CD4-positive, alpha-beta T cell treated with Interleukin-1 beta for 1 hour (primary cell): ENCODE measurements around the gene ACVR1.

Experiments used
- DNase-seq, 2 donors: peaks; one replicate each; pipeline ENCODE4 v3.0.0-alpha.2; 2020 to 2022

ACVR1 gene

GRCh38 chr2:157876066-157876785 lies at the start of gene ACVR1:
ACVR1 (minus strand) TSS chr2:157876330; CDS start chr2:157799493, 76,837 bp downstream.
- peak; percentile 85 for DNase-seq

DNA sequence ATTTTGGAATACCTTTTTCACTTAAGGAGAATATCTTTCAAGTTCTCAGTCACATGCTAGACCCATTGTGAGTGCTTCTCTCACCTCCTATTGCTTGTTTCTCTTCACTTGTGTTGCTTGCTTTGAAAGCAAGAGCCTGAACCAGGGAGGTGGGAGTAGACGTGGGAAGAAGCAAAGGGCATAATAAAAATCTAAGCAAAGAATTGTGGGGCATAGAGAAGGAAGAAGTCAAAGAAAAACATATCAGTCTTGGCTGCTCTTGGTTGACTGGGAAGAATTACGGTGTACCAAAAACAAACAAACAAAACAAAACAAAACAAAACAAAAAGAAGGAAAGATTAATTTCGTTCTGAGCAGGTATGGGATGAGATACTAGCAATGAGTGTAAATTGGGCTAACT lies 48.9 kb upstream of the ACVR1 start:
- DNase-seq, result no peak

DNA sequence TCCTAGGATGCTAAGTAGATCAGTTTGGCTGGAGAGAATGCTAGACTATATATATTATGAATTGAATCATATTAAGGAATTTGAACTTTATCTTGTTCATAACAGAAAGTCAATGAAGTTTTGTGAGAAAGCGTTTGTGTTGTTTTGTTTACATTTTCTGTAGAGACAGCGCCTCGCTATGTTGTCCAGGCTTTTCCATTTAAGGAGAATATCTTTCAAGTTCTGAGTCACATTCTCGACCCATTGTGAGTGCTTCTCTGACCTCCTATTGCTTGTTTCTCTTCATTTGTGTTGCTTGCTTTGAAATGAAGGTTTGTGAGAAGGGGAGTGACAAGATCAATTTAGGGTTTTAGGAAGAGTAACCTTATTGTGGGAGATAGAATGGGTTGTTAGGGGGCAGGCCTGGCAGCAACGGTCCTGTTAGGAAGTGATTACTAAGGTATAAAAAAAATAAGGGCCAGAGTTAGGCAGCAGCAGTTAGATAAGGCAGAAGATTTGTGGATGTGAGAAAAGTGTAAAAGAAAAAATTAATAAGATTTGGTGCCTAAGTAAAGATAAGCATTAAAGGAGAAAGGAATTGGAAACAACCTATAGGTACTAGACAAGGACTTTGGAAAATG lies 47.6 kb upstream of the ACVR1 start:
- no peak for DNase-seq

DNA sequence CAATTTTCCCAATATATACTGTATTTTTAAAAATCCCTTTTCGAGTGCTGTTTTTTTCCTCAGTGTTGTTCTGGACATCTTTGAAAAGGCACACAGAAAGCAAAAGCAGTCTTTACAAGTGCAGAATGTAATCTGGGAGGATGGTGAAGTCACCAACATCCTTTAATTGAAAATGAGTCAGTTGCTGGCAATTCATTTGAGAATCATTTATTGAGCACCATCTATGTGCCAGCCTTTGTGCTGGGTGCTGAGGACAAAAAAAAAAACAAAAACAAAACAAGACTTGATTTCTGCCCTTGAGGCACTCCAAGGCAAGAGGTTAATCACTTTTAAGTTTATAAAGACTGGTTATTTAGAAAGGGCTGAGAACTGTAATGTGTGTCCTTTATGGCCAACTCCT lies 46.7 kb upstream of the ACVR1 start:
- DNase-seq, result no peak

- DNase-seq, result no peak
These were observed 46.2 kb upstream of the ACVR1 start for GRCh38 chr2:157922336-157922735.

DNA sequence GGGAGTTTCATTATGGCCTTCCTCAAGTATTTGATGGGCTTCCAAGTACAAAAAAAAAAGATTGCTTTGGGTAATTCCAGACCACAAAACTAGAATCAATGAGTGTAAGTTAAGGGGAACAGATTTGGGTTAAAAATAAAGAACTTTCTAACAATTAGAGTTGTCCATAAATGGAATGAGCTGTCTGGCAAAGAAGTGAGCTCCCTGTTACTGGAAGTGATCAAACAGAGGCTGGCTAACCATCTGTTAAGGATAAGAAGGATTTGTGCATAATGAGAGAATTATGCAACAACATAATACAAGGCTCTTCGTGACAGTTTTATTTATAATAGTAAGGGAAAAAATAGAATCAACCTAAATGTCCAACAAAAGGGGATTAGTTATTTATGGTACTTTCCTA lies 44.6 kb upstream of the ACVR1 start:
- no peak for DNase-seq

GRCh38 chr2:157919181-157919580 lies 43.1 kb upstream of the ACVR1 start:
- no peak for DNase-seq

DNA sequence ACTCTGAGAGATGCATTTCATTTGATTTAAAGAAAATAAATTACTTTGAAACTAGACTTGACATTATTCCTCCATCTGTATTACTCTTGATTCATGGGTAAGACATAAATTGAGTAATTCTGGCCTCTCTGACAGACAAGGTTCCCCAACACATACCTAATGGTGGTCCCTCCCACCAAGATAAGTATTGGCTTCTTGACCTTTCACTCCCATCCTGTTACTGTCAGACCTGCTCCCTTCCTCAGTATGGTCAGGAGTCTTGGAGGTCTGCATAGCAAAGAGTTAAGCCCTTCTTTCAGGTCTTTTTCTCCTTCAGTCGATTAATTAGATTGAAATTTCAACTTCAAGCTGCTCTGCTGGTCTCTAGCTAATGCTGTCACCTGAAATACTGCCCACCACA lies 42.2 kb upstream of the ACVR1 start:
- no peak for DNase-seq

DNA sequence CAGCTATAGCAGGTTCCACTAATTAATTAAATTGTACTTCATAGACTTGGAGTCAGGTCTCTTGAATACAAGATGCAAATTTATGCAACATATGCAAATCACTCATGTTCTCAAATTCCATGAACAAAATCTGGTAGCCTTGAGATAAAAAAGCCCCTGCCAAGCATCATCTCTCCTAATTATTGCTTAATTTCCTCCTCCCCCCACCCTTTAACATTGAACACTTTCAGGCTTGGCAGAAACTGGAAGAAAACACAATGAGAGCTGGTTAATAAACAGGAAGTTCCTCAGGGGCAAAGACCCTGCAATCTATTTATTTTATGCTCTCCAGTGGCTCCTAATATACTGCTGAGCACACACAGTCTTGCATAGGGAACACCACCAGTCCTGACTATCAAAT lies 35.6 kb upstream of the ACVR1 start:
- DNase-seq, result no peak

DNA sequence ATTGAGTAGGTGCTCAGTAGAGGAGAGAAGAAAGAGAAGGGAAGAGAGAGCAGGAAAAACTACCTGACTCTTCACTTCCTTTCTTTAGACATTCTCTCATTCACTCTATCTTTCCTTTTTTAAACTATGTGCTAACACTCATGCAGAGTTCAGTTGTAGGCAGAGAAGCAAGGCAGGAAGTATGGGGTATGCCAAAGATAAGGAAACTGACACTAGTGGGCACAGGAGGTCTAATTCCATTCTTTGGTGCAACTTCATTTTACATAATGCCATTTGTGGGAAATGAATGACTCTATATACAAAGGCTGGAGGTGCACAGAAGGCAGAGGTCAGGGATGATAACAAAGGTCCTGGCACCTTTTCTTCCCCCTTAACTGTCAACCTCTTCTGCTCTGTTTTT lies 35.1 kb upstream of the ACVR1 start:
- DNase-seq, result no peak

- DNase-seq, result no peak
These were observed 29.0 kb upstream of the ACVR1 start for GRCh38 chr2:157905092-157905491.

- DNase-seq, result no peak
These were observed 27.5 kb upstream of the ACVR1 start for GRCh38 chr2:157903626-157904025.

DNA sequence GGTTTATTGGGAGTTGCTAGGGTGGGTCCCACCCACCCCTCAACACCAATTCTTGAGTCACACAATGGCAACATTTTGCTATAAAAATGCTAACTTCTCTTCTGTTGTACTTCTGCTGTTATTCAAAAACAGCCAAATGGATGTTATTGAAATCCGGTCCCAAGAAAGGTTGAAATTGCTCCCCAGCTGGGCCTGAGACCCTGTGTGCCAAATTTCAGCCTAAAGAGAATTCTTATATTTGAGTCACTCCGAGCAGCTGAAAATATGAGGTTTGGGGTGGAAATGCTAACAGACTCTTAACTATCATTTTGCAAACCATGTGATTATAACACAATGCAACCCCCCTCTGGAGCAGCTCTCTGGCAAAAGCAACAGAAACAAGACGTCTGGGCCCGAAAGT lies 27.0 kb upstream of the ACVR1 start:
- DNase-seq, result no peak

GRCh38 chr2:157902692-157903091 lies 26.6 kb upstream of the ACVR1 start:
- DNase-seq, result no peak

GRCh38 chr2:157901325-157901724 lies 25.2 kb upstream of the ACVR1 start:
- DNase-seq, result peak in 1 of 2 donors; percentile 34

GRCh38 chr2:157900684-157901083 lies 24.6 kb upstream of the ACVR1 start:
- DNase-seq, result no peak

- peak in 1 of 2 donors; percentile 11 for DNase-seq
These were observed 24.1 kb upstream of the ACVR1 start for GRCh38 chr2:157900203-157900602.

- peak in 1 of 2 donors; percentile 10 for DNase-seq
These were observed 23.2 kb upstream of the ACVR1 start for GRCh38 chr2:157899125-157899839.

GRCh38 chr2:157898591-157898996 lies 22.5 kb upstream of the ACVR1 start:
- peak; percentile 38 to 47 for DNase-seq

DNA sequence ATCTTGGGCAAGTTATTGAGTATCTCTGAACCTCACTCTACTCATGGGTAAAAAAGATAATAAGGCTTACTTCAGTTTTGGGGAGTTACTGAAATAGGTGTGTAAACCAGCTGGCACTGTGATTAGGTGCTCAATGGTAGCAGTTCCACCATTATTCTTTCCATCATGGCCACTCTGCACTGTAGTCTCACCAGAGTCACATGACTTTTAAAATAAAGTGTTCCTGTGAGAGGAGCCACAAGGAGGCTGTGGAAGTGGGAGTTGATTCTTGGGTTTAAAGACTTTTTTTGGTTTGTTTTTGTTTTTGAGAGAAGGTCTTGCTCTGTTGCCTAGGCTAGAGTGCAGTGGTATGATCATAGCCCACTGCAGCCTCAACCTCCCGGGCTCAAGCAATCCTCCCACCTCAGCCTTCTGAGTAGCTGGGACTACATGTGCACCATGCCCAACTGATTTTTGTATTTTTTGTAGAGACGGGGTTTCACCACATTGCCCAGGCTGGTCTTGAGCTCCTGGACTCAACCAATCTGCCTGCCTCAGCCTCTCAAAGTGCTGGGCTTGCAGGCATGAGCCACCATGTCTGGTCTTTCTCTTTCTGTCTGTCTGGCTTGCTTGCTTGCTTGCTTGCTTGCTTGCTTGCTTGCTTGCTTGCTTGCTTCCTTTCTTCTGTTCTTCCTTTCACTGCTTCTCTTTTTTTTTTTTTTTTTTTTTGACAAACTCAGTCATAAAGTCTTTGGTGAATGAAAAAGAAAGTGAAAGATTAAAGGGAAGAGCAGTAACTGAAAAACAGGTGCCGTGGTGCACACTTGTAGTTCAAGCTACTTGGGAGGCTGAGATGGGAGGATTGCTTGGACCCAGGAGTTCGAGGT lies 21.2 kb upstream of the ACVR1 start:
- peak; percentile 36 to 55 for DNase-seq

DNA sequence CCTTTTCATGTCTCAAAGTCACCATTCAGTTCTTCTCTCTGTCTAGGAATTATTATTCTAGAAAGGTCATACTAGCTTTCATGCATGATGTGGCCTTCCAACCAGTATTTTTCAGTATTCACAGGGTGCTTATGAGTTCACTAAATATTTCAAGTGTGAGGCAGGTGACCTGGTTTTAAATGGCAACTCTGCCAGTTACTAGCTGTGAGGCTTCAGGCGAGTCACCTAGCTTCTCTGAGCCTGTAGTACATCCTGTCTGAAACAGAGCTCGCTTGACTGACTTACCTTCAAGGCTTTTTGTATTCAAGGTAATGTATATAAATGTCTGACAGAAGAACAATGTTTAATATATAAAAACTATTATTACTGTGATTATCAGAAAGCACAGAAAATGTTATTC lies 19.4 kb upstream of the ACVR1 start:
- DNase-seq, result peak in 1 of 2 donors; percentile 32

- DNase-seq, result no peak
These were observed 18.7 kb upstream of the ACVR1 start for GRCh38 chr2:157894694-157895435.
